NK-92 (cell line): Measurements from ENCODE around the gene STXBP3.
"Not testable (repeated sequence)": the region's sequence is repeated elsewhere in the genome, so short reads cannot be mapped to it uniquely, and the experiment has no call there.

Experiments
- DNase-seq: peaks from one replicate; lab custom pipeline; 2025; ENCODE audit not compliant: unreplicated experiment; lab: John Stamatoyannopoulos, UW

Gene STXBP3

GRCh38 chr1:108746382-108747170 is at the start of gene STXBP3:
Gene STXBP3, plus strand, starts transcription at chr1:108746674. Its CDS starts 64 bp downstream, at chr1:108746738.
- peak; percentile 87 for DNase-seq

GRCh38 chr1:108699375-108700332 is 46.8 kb upstream of the STXBP3 start:
- DNase-seq, result no peak

GRCh38 chr1:108701176-108701849 is 45.2 kb upstream of the STXBP3 start:
- no peak for DNase-seq

- not testable (repeated sequence) for DNase-seq
Measured at GRCh38 chr1:108702109-108702508, 44.4 kb upstream of the STXBP3 start.

GRCh38 chr1:108703939-108704338 is 42.5 kb upstream of the STXBP3 start:
- no peak for DNase-seq

GRCh38 chr1:108704496-108704895 is 42.0 kb upstream of the STXBP3 start:
- no peak for DNase-seq

GRCh38 chr1:108706643-108707042 is 39.8 kb upstream of the STXBP3 start:
- DNase-seq, result no peak

GRCh38 chr1:108708691-108709660 is 37.5 kb upstream of the STXBP3 start:
- DNase-seq, result no peak

- no peak for DNase-seq
Measured at GRCh38 chr1:108712606-108713150, 33.8 kb upstream of the STXBP3 start, which contains the start of gene FNDC7. Gene FNDC7, plus strand, starts transcription at chr1:108712908. Its CDS starts 26 bp downstream, at chr1:108712934.

GRCh38 chr1:108715932-108716331 is 30.5 kb upstream of the STXBP3 start:
- no peak for DNase-seq

- no peak for DNase-seq
Measured at GRCh38 chr1:108716437-108717230, 29.8 kb upstream of the STXBP3 start.

GRCh38 chr1:108717774-108718316 is 28.6 kb upstream of the STXBP3 start:
- DNase-seq, result no peak

GRCh38 chr1:108718927-108719655 is 27.4 kb upstream of the STXBP3 start:
- DNase-seq, result no peak

- no peak for DNase-seq
Measured at GRCh38 chr1:108719656-108720435, 26.6 kb upstream of the STXBP3 start.

GRCh38 chr1:108722292-108722691 is 24.2 kb upstream of the STXBP3 start:
- DNase-seq, result no peak

- DNase-seq, result no peak
Measured at GRCh38 chr1:108725906-108726305, 20.6 kb upstream of the STXBP3 start.

GRCh38 chr1:108728327-108728923 is 18.0 kb upstream of the STXBP3 start:
- DNase-seq, result no peak
